Stimulated activated CD4-positive, alpha-beta T cell treated with anti-CD3 and anti-CD28 coated beads, TNF-alpha, amount 100 ng/mL, for 4 hours (primary cell): ENCODE data around the gene UNKL.
"Not testable (repeated sequence)": the region's sequence is repeated elsewhere in the genome, so short reads cannot be mapped to it uniquely, and the experiment has no call there.

Source experiments
- DNase-seq, 3 experiments: peaks; one replicate each; pipeline ENCODE4 v3.0.0-alpha.2; 2020; ENCODE audit warnings: low read depth in 3 of 3

Gene UNKL

GRCh38 chr16:1446296-1447080 is 32.0 kb upstream of the UNKL start:
- no peak for DNase-seq

GRCh38 chr16:1445518-1446203 is 31.2 kb upstream of the UNKL start:
- DNase-seq = no peak

- DNase-seq = no peak
Measured at GRCh38 chr16:1444730-1445517, 30.4 kb upstream of the UNKL start.

GRCh38 chr16:1443980-1444729 is 29.7 kb upstream of the UNKL start, which contains the start of gene CCDC154:
Gene CCDC154, minus strand, starts transcription at chr16:1444556. Its CDS starts 234 bp downstream, at chr16:1444322.
- DNase-seq = no peak

GRCh38 chr16:1443403-1443973 is 29.0 kb upstream of the UNKL start:
- no peak for DNase-seq

- no peak for DNase-seq
Measured at GRCh38 chr16:1442697-1443096, 28.2 kb upstream of the UNKL start.

- no peak for DNase-seq
Measured at GRCh38 chr16:1441391-1441829, 26.9 kb upstream of the UNKL start.

GRCh38 chr16:1439699-1440074 is 25.2 kb upstream of the UNKL start:
- DNase-seq = not testable (repeated sequence)

GRCh38 chr16:1439058-1439698 is 24.7 kb upstream of the UNKL start:
- no peak for DNase-seq

GRCh38 chr16:1438229-1439057 is 23.9 kb upstream of the UNKL start:
- DNase-seq = no peak

GRCh38 chr16:1437606-1438005 is 23.1 kb upstream of the UNKL start:
- no peak for DNase-seq

- no peak for DNase-seq
Measured at GRCh38 chr16:1436731-1437355, 22.3 kb upstream of the UNKL start.

- DNase-seq = no peak
Measured at GRCh38 chr16:1435921-1436697, 21.6 kb upstream of the UNKL start.

GRCh38 chr16:1434644-1435592 is 20.4 kb upstream of the UNKL start:
- no peak for DNase-seq

GRCh38 chr16:1433756-1434155 is 19.3 kb upstream of the UNKL start:
- DNase-seq = no peak

GRCh38 chr16:1433263-1433560 is 18.7 kb upstream of the UNKL start:
- DNase-seq = no peak

- no peak for DNase-seq
Measured at GRCh38 chr16:1432388-1433262, 18.1 kb upstream of the UNKL start.
